Epithelial cell of esophagus (primary cell): Measurements from ENCODE around the gene DYNLRB2.

Experiments
- DNase-seq: peaks from one replicate; pipeline ENCODE4 v3.0.0; 2010; ENCODE audit warnings: low read depth
- H3K4me3 ChIP-seq: 2 replicates; pipeline ENCODE4 v1.5.1; 2011; ENCODE audit warnings: mild to moderate bottlenecking, low read length, control low read depth
- CTCF ChIP-seq: IDR thresholded peaks from 2 replicates; pipeline ENCODE4 v1.5.1; 2011; ENCODE audit warnings: low read depth, mild to moderate bottlenecking, low read length, control low read depth, inconsistent platforms; ENCODE audit not compliant: insufficient read depth; ENCODE audit errors: missing control alignments

DYNLRB2 gene

GRCh38 chr16:80511824-80512592 lies 28.8 kb upstream of the DYNLRB2 start:
- DNase-seq = no peak

GRCh38 chr16:80512593-80512853 lies 28.3 kb upstream of the DYNLRB2 start:
- TF ChIP-seq CTCF = no peak

More at GRCh38 chr16:80511824-80512592, 28.8 kb upstream of the DYNLRB2 start:
- no peak for TF ChIP-seq CTCF
- H3K4me3 ChIP-seq = no peak overlapping the region

GRCh38 chr16:80515374-80515773 lies 25.4 kb upstream of the DYNLRB2 start:
- TF ChIP-seq CTCF = no peak
- no peak overlapping the region for H3K4me3 ChIP-seq
- no peak for DNase-seq

More at GRCh38 chr16:80512593-80512853, 28.3 kb upstream of the DYNLRB2 start:
- DNase-seq = no peak
- no peak overlapping the region for H3K4me3 ChIP-seq

GRCh38 chr16:80517846-80518245 lies 22.9 kb upstream of the DYNLRB2 start:
- no peak overlapping the region for H3K4me3 ChIP-seq
- peak; percentile 11 for DNase-seq
- TF ChIP-seq CTCF = no peak

- H3K4me3 ChIP-seq = no peak overlapping the region
- no peak for TF ChIP-seq CTCF
- peak; percentile 45 for DNase-seq
Measured at GRCh38 chr16:80518436-80518835, 22.4 kb upstream of the DYNLRB2 start.

GRCh38 chr16:80519189-80519588 lies 21.6 kb upstream of the DYNLRB2 start:
- no peak for DNase-seq
- no peak overlapping the region for H3K4me3 ChIP-seq
- no peak for TF ChIP-seq CTCF

- no peak for TF ChIP-seq CTCF
- DNase-seq = no peak
- no peak overlapping the region for H3K4me3 ChIP-seq
Measured at GRCh38 chr16:80525420-80525819, 15.4 kb upstream of the DYNLRB2 start.
